Ovary (tissue), 9 donors: ENCODE measurements around the gene SEC61A2. TPM values are rescaled to one million over a fixed set of nuclear protein-coding genes. Genes with fewer than 3 reads are reported as not detected.

Experiments used
- DNase-seq, 5 donors: peaks; one replicate each; pipeline ENCODE4 v3.0.0-alpha.2; 2019 to 2020
- H3K27ac ChIP-seq, 2 donors: fragments of 200-600 bp; one replicate each; pipeline versions ENCODE4 v1.5.1 to v1.8.0; 2019 to 2022
- H3K27me3 ChIP-seq: fragments of 200-600 bp; one replicate; pipeline ENCODE4 v1.8.0; 2022
- H3K36me3 ChIP-seq: fragments of 200-600 bp; sonication (generic); one replicate; pipeline ENCODE4 v1.5.1; 2019
- H3K4me1 ChIP-seq: one replicate; pipeline ENCODE4 v1.8.1; 2013; ENCODE audit warnings: mild to moderate bottlenecking, moderate library complexity; ENCODE audit not compliant: insufficient read depth
- H3K4me3 ChIP-seq: fragments of 200-600 bp; sonication (generic); one replicate; pipeline ENCODE4 v1.5.1; 2017
- H3K9me3 ChIP-seq, 2 donors: fragments of 200-600 bp in 1 of 2; sonication (generic) in 1 of 2; one replicate each; pipeline versions ENCODE4 v1.5.1 to v1.8.1; 2013 to 2019; ENCODE audit warnings: mild to moderate bottlenecking in 1 of 2, moderate library complexity in 1 of 2
- EP300 ChIP-seq: sonication (generic); formaldehyde crosslinking; IDR thresholded peaks from one replicate; pipeline ENCODE4 v1.6.1; 2017; ENCODE audit warnings: antibody characterized with exemption
- POLR2A ChIP-seq: fragments of 450-650 bp; IDR thresholded peaks from one replicate; pipeline ENCODE4 v1.6.1; 2017; ENCODE audit warnings: antibody characterized with exemption, mild to moderate bottlenecking, moderate library complexity
- WGBS, 3 donors: extraction: QIAGEN DNeasy Blood & Tissue Kit in 1 of 3; methylation state at CpG; one replicate each; pipeline versions ENCODE4 v1.1.5 to v1.1.7; 2013 to 2017; 5-methylcytosine and 5-hydroxymethylcytosine counted together
- intact Hi-C, 4 donors: fragments of 100-400 bp; cut with DNase I; formaldehyde crosslinking; loops; one replicate each; pipeline versions ENCODE4 v1.11.0 to v1.15.1; 2022 to 2023
- polyA plus RNA-seq, 2 donors: library from polyadenylated mRNA; stranded (reverse); fragments of 200-250 nt in 1 of 2; fragments of 350-450 nt in 1 of 2; fragmentation: Illumina TruSeq in 1 of 2; extraction: RNeasy Lipid Tissue Mini Kit (QIAGEN cat#74804) in 1 of 2; gene quantifications; one replicate each; pipeline ENCODE4 v1.2.3, GENCODE V29; 2013 to 2014
- total RNA-seq, 7 donors: library from RNA; depleted of rRNA in 2 of 7; stranded (reverse); fragments of >200 nt in 2 of 7; fragmentation: NEBNext Ultra II Directional in 3 of 7; extraction: Animal tissue kit (Norgen Biotek cat#: 25700) in 3 of 7; gene quantifications; one replicate each; pipeline versions ENCODE4 v1.1.0 to v1.2.4, GENCODE V29; 2016 to 2023
- TF ChIP-seq, protein P1 (sequence below), 3 donors: fragments of 450-650 bp in 2 of 3; fragments of 200-600 bp in 1 of 3; IDR thresholded peaks; one replicate each; pipeline versions ENCODE4 v1.5.1 to v1.8.0; 2016 to 2022; ENCODE audit warnings: antibody characterized with exemption in 3 of 3, mild to moderate bottlenecking in 1 of 3
- donor health status: DM: no; HTN: no; CAD: no; lungs with moderate emphysema.
- donor health status: DM: no; HTN: no; CAD: no.
- donor health status: Bipolar disorder and iron deficiency.
- donor health status: DM: yes; HTN: yes; CAD: no.
- donor health status: DM: no; HTN: no; CAD: no.
- donor health status: DM: yes; HTN: yes; CAD: no.

SEC61A2 gene
- total and polyA plus RNA-seq, 9 donors: 7.4 to 13.4 (median 9.5) TPM

GRCh38 chr10:12180221-12180974 is 50.9 kb downstream of the SEC61A2 start:
- intact Hi-C loops: no loop called here
- H3K9me3 ChIP-seq: no peaks in the 10 kb centered on the region
- WGBS, 3 donors: 58 to 63% (median 60%) methylated on average over 9 of the region's 9 CpGs
- no peak for DNase-seq
- H3K4me3 ChIP-seq: no peak overlapping the region
- no peak for TF ChIP-seq POLR2A
- TF ChIP-seq, protein P1, sequence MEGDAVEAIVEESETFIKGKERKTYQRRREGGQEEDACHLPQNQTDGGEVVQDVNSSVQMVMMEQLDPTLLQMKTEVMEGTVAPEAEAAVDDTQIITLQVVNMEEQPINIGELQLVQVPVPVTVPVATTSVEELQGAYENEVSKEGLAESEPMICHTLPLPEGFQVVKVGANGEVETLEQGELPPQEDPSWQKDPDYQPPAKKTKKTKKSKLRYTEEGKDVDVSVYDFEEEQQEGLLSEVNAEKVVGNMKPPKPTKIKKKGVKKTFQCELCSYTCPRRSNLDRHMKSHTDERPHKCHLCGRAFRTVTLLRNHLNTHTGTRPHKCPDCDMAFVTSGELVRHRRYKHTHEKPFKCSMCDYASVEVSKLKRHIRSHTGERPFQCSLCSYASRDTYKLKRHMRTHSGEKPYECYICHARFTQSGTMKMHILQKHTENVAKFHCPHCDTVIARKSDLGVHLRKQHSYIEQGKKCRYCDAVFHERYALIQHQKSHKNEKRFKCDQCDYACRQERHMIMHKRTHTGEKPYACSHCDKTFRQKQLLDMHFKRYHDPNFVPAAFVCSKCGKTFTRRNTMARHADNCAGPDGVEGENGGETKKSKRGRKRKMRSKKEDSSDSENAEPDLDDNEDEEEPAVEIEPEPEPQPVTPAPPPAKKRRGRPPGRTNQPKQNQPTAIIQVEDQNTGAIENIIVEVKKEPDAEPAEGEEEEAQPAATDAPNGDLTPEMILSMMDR (IDR thresholded peaks at IDR 0.05): no peak
- TF ChIP-seq EP300: no peak
- no peaks in the 10 kb centered on the region for H3K4me1 ChIP-seq
- H3K27ac ChIP-seq: no peak overlapping the region
- H3K27me3 ChIP-seq: no peaks in the 10 kb centered on the region
- no peaks in the 10 kb centered on the region for H3K36me3 ChIP-seq

GRCh38 chr10:12181065-12181775 is 51.7 kb downstream of the SEC61A2 start:
- Histone ChIP-seq H3K27ac (no peak overlapping the region), H3K27me3 (no peaks in the 10 kb centered on the region), H3K36me3 (no peaks in the 10 kb centered on the region), H3K4me3 (no peak overlapping the region), H3K4me1 (no peaks in the 10 kb centered on the region), H3K9me3 (no peaks in the 10 kb centered on the region)
- intact Hi-C loops: no loop called here
- no peak for DNase-seq
- WGBS, 3 donors: 89 to 93% (median 92%) methylated on average over 13 of the region's 13 CpGs
- TF ChIP-seq, protein P1 (IDR thresholded peaks at IDR 0.05): no peak
- TF ChIP-seq EP300 (no peak), POLR2A (no peak)

- no peak for DNase-seq
- 86 to 89% (median 88%) methylated on average over 7 of the region's 7 CpGs for WGBS, 3 donors
- no peaks in the 10 kb centered on the region for H3K36me3 ChIP-seq
- no peaks in the 10 kb centered on the region for H3K4me1 ChIP-seq
- H3K27me3 ChIP-seq: no peaks in the 10 kb centered on the region
- H3K27ac ChIP-seq: no peak overlapping the region
- no peak overlapping the region for H3K4me3 ChIP-seq
- H3K9me3 ChIP-seq: no peaks in the 10 kb centered on the region
- TF ChIP-seq POLR2A: no peak
- intact Hi-C loops: no loop called here
These were observed 54.7 kb downstream of the SEC61A2 start for GRCh38 chr10:12184165-12184564.

- no peak overlapping the region for H3K4me3 ChIP-seq
- TF ChIP-seq, protein P1 (IDR thresholded peaks at IDR 0.05): no peak
- TF ChIP-seq EP300: no peak
- no peak for TF ChIP-seq POLR2A
- no peak for DNase-seq
- intact Hi-C loops: no loop called here
- no peak overlapping the region for H3K27ac ChIP-seq
- H3K4me1 ChIP-seq: no peaks in the 10 kb centered on the region
- no peaks in the 10 kb centered on the region for H3K36me3 ChIP-seq
- 91 to 93% (median 91%) methylated on average over 8 of the region's 8 CpGs for WGBS, 3 donors
- H3K27me3 ChIP-seq: no peaks in the 10 kb centered on the region
- no peaks in the 10 kb centered on the region for H3K9me3 ChIP-seq
These were observed 56.8 kb downstream of the SEC61A2 start for GRCh38 chr10:12186323-12186722.
